CD1c-positive myeloid dendritic cell (primary cell): ENCODE measurements around the gene CFAP74.

Experiments
- DNase-seq: peaks from one replicate; pipeline ENCODE4 v3.0.0-alpha.2; 2016; ENCODE audit errors: extremely low spot score

CFAP74 gene

GRCh38 chr1:2039251-2039650 lies 35.7 kb upstream of the CFAP74 start:
- no peak for DNase-seq

- no peak for DNase-seq
Observed at GRCh38 chr1:2038229-2038628, 34.6 kb upstream of the CFAP74 start.

- no peak for DNase-seq
Observed at GRCh38 chr1:2037314-2037979, 33.9 kb upstream of the CFAP74 start.

GRCh38 chr1:2036287-2036686 lies 32.7 kb upstream of the CFAP74 start:
- DNase-seq = no peak

GRCh38 chr1:2033165-2033564 lies 29.6 kb upstream of the CFAP74 start:
- no peak for DNase-seq

- no peak for DNase-seq
Observed at GRCh38 chr1:2032737-2033136, 29.2 kb upstream of the CFAP74 start.

GRCh38 chr1:2031546-2032540 lies 28.3 kb upstream of the CFAP74 start:
- DNase-seq = no peak

GRCh38 chr1:2030076-2030871 lies 26.7 kb upstream of the CFAP74 start:
- no peak for DNase-seq

GRCh38 chr1:2029561-2029960 lies 26.0 kb upstream of the CFAP74 start:
- no peak for DNase-seq

GRCh38 chr1:2028870-2029560 lies 25.4 kb upstream of the CFAP74 start:
- DNase-seq = no peak

- DNase-seq = no peak
Observed at GRCh38 chr1:2027961-2028583, 24.5 kb upstream of the CFAP74 start.

GRCh38 chr1:2025491-2025981 lies 21.9 kb upstream of the CFAP74 start:
- no peak for DNase-seq

- DNase-seq = no peak
Observed at GRCh38 chr1:2024887-2025286, 21.3 kb upstream of the CFAP74 start.

GRCh38 chr1:2024451-2024850 lies 20.9 kb upstream of the CFAP74 start:
- DNase-seq = no peak

- DNase-seq = no peak
Observed at GRCh38 chr1:2023187-2023586, 19.6 kb upstream of the CFAP74 start.

- DNase-seq = no peak
Observed at GRCh38 chr1:2022063-2022770, 18.6 kb upstream of the CFAP74 start.

GRCh38 chr1:2021550-2021949 lies 18.0 kb upstream of the CFAP74 start:
- no peak for DNase-seq

- no peak for DNase-seq
Observed at GRCh38 chr1:2020310-2020655, 16.7 kb upstream of the CFAP74 start.

- DNase-seq = no peak
Observed at GRCh38 chr1:2019571-2020309, 16.2 kb upstream of the CFAP74 start.

- DNase-seq = peak; percentile 24
Observed at GRCh38 chr1:2019172-2019543, 15.6 kb upstream of the CFAP74 start, which contains the start of gene GABRD. TSS of gene GABRD (plus strand) at chr1:2019345. CDS start at chr1:2019424, 79 bp downstream.
